ENCODE data around the gene ANKS1A.

GRCh38 chr6:34964564-34964963, 75.5 kb downstream of the ANKS1A start:
- TF ChIP-seq CTCF (IDR thresholded peaks at IDR 0.05; ENCODE audit: low read length): no peak
- TF ChIP-seq EZH2phosphoT487 (IDR thresholded peaks at IDR 0.05; ENCODE audit: low read length): no peak

All from MM.1S (cell line).